Mesenchymal stem cell (in vitro differentiated cells and primary cell): ENCODE measurements around the gene TRAPPC6A.

ENCODE experiments used
- DNase-seq: peaks from one replicate; pipeline ENCODE4 v3.0.0-alpha.2; 2013
- H2AFZ ChIP-seq: one replicate; pipeline ENCODE4 v1.6.1; 2013; ENCODE audit warnings: low read depth, mild to moderate bottlenecking, control low read depth, inconsistent platforms, low read length, moderate library complexity
- H2AK5ac ChIP-seq: 2 replicates; pipeline ENCODE4 v1.6.1; 2013; ENCODE audit warnings: low read length, moderate library complexity, mild to moderate bottlenecking, inconsistent platforms; ENCODE audit not compliant: severe bottlenecking
- H2BK120ac ChIP-seq: one replicate; pipeline ENCODE4 v1.6.1; 2013; ENCODE audit warnings: low read depth, mild to moderate bottlenecking, inconsistent platforms, low read length, moderate library complexity
- H2BK12ac ChIP-seq, 2 experiments: one replicate each; pipeline ENCODE4 v1.6.1; 2013; ENCODE audit warnings: inconsistent platforms in 2 of 2, low read length in 2 of 2, mild to moderate bottlenecking in 2 of 2, moderate library complexity in 2 of 2, control low read depth in 1 of 2
- H2BK15ac ChIP-seq: one replicate; pipeline ENCODE4 v1.6.1; 2013; ENCODE audit warnings: mild to moderate bottlenecking, low read depth, inconsistent platforms; ENCODE audit not compliant: poor library complexity, severe bottlenecking
- H2BK5ac ChIP-seq: 2 replicates; pipeline ENCODE4 v1.6.1; 2013; ENCODE audit warnings: low read depth, mild to moderate bottlenecking, low read length, control low read depth, inconsistent platforms; ENCODE audit not compliant: poor library complexity, severe bottlenecking
- H3K14ac ChIP-seq, 2 experiments: one replicate each; pipeline ENCODE4 v1.6.1; 2013; ENCODE audit warnings: inconsistent platforms in 2 of 2, low read length in 2 of 2, control low read depth in 1 of 2, mild to moderate bottlenecking in 1 of 2, moderate library complexity in 1 of 2
- H3K18ac ChIP-seq, 2 experiments: one replicate each; pipeline ENCODE4 v1.6.1; 2013; ENCODE audit warnings: inconsistent platforms in 2 of 2, low read length in 2 of 2, control low read depth in 1 of 2, low read depth in 1 of 2, mild to moderate bottlenecking in 1 of 2
- H3K23ac ChIP-seq, 2 experiments: one replicate each; pipeline ENCODE4 v1.6.1; 2013; ENCODE audit warnings: inconsistent platforms in 2 of 2, low read length in 2 of 2, mild to moderate bottlenecking in 2 of 2, moderate library complexity in 2 of 2, control low read depth in 1 of 2
- H3K27ac ChIP-seq: 2 replicates; pipeline ENCODE4 v1.5.1; 2013; ENCODE audit warnings: mild to moderate bottlenecking, moderate library complexity, low read length, control low read depth, inconsistent platforms; ENCODE audit not compliant: poor library complexity, severe bottlenecking
- H3K27me3 ChIP-seq, 2 experiments: 2 replicates each; pipeline versions ENCODE4 v1.6.1 to v1.7.0; 2013; ENCODE audit warnings: low read length in 2 of 2, mild to moderate bottlenecking in 2 of 2, moderate library complexity in 2 of 2, control low read depth in 1 of 2, inconsistent platforms in 1 of 2; ENCODE audit not compliant: control insufficient read depth in 1 of 2, insufficient read depth in 1 of 2
- H3K36me3 ChIP-seq, 2 experiments: 2 replicates each; pipeline versions ENCODE4 v1.6.1 to v1.7.0; 2013; ENCODE audit warnings: low read length in 2 of 2, control low read depth in 1 of 2, inconsistent platforms in 1 of 2, low read depth in 1 of 2, mild to moderate bottlenecking in 1 of 2; ENCODE audit not compliant: insufficient read depth in 2 of 2, control insufficient read depth in 1 of 2
- H3K4ac ChIP-seq, 2 experiments: one replicate each; pipeline ENCODE4 v1.6.1; 2013; ENCODE audit warnings: inconsistent platforms in 2 of 2, low read length in 2 of 2, mild to moderate bottlenecking in 2 of 2, moderate library complexity in 2 of 2, control low read depth in 1 of 2, low read depth in 1 of 2
- H3K4me1 ChIP-seq: 2 replicates; pipeline ENCODE4 v1.6.1; 2013; ENCODE audit warnings: low read depth, low read length, control low read depth; ENCODE audit not compliant: control insufficient read depth, insufficient read depth
- H3K4me2 ChIP-seq: 2 replicates; pipeline ENCODE4 v1.6.1; 2013; ENCODE audit warnings: low read length, mild to moderate bottlenecking, inconsistent platforms; ENCODE audit not compliant: poor library complexity, severe bottlenecking
- H3K4me3 ChIP-seq, 2 experiments: 2 replicates each; pipeline versions ENCODE4 v1.5.1 to v1.7.0; 2013; ENCODE audit warnings: low read length in 2 of 2, mild to moderate bottlenecking in 2 of 2, control low read depth in 1 of 2, low read depth in 1 of 2; ENCODE audit not compliant: insufficient read depth in 1 of 2
- H3K79me1 ChIP-seq: replicated peaks from 2 replicates; pipeline ENCODE4 v1.6.1; 2013; ENCODE audit warnings: mild to moderate bottlenecking, control low read depth, low read length, inconsistent platforms; ENCODE audit not compliant: poor library complexity, severe bottlenecking
- H3K9ac ChIP-seq: 2 replicates; pipeline ENCODE4 v1.7.0; 2013; ENCODE audit warnings: mild to moderate bottlenecking, low read length, moderate library complexity
- H3K9me3 ChIP-seq: 2 replicates; pipeline ENCODE4 v1.7.0; 2013; ENCODE audit warnings: mild to moderate bottlenecking, low read length; ENCODE audit not compliant: control insufficient read depth
- H4K8ac ChIP-seq: one replicate; pipeline ENCODE4 v1.6.1; 2013; ENCODE audit warnings: inconsistent platforms, mild to moderate bottlenecking, low read length, moderate library complexity
- H4K91ac ChIP-seq: one replicate; pipeline ENCODE4 v1.6.1; 2013; ENCODE audit warnings: mild to moderate bottlenecking, low read length, inconsistent platforms
- WGBS: methylation state at CpG from one replicate; pipeline ENCODE4 v1.1.7; 2013; ENCODE audit warnings: mixed read lengths; 5-methylcytosine and 5-hydroxymethylcytosine counted together

The TRAPPC6A gene

DNA sequence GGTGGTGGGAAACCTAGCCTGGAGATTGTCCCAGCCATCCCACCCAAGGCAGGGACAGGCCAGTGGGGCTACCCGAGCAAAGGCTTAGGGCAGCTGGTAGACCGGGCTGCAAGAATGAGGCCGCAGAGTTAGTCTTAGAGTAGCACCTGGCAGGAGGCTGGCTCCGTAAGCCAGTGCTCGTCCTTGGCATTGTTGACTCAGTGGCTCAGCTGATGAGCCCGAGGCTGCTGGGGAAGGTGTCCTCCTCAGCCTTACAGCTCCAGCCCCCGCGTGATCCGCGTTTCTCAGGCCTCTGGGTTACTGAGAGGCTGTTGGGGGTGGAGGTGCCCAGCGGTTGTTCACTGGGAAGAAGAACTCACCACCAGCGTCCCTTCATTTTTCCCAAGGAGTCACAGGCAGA is 60.4 kb downstream of the TRAPPC6A start:
- Histone ChIP-seq H3K9me3 (no peaks in the 10 kb centered on the region), H3K36me3 (peaks cover 4 to 24% of the 10 kb centered on the region in 2 experiments), H2BK15ac (no peak overlapping the region), H3K4me1 (peaks cover 32% of the 10 kb centered on the region), H3K4me2 (no peak overlapping the region), H3K27me3 (no peaks in the 10 kb centered on the region), H2BK5ac (no peak overlapping the region), H4K91ac (peak overlapping the region; percentile 18), H3K14ac (no peak overlapping the region), H3K79me1 (peaks cover 65% of the 10 kb centered on the region), H3K27ac (no peak overlapping the region), H3K4me3 (no peak overlapping the region), H3K9ac (no peak overlapping the region), H2AFZ (no peak overlapping the region), H3K23ac (no peak overlapping the region), H2BK12ac (peak overlapping the region in 1 of 2 experiments; percentile 15), H3K18ac (peak overlapping the region in 1 of 2 experiments; percentile 5), H2BK120ac (no peak overlapping the region), H4K8ac (peak overlapping the region; percentile 33), H2AK5ac (no peak overlapping the region), H3K4ac (no peak overlapping the region)
- DNase-seq: no peak
- 87% methylated on average over 12 of the region's 12 CpGs for WGBS

- no peak overlapping the region for H2BK120ac ChIP-seq
- H3K4me2 ChIP-seq: no peak overlapping the region
- no peak overlapping the region for H3K23ac ChIP-seq
- H3K27ac ChIP-seq: no peak overlapping the region
- no peak overlapping the region for H3K14ac ChIP-seq
- peaks cover 4 to 29% of the 10 kb centered on the region in 2 experiments for H3K36me3 ChIP-seq
- no peak overlapping the region for H2AK5ac ChIP-seq
- H2AFZ ChIP-seq: no peak overlapping the region
- no peak overlapping the region for H2BK12ac ChIP-seq
- peaks cover 66% of the 10 kb centered on the region for H3K79me1 ChIP-seq
- H3K9ac ChIP-seq: no peak overlapping the region
- no peak overlapping the region for H2BK5ac ChIP-seq
- no peak overlapping the region for H2BK15ac ChIP-seq
- H3K4me1 ChIP-seq: peaks cover 32% of the 10 kb centered on the region
- peak overlapping the region in 1 of 2 experiments; percentile 5 for H3K18ac ChIP-seq
- no peak overlapping the region for H4K8ac ChIP-seq
- no peak overlapping the region for H3K4me3 ChIP-seq
- H3K4ac ChIP-seq: no peak overlapping the region
- H4K91ac ChIP-seq: peak overlapping the region; percentile 18
- 51% methylated on average over 16 of the region's 16 CpGs for WGBS
- H3K27me3 ChIP-seq: no peaks in the 10 kb centered on the region
- peak; percentile 40 for DNase-seq
- no peaks in the 10 kb centered on the region for H3K9me3 ChIP-seq
Measured at GRCh38 chr19:45117167-45117594, 60.9 kb downstream of the TRAPPC6A start.

GRCh38 chr19:45115809-45116615 is 62.0 kb downstream of the TRAPPC6A start:
- Histone ChIP-seq H3K36me3 (peaks cover 4 to 26% of the 10 kb centered on the region in 2 experiments), H3K9ac (no peak overlapping the region), H4K91ac (no peak overlapping the region), H3K14ac (peak overlapping the region in 1 of 2 experiments; percentile 12), H3K23ac (no peak overlapping the region), H3K9me3 (no peaks in the 10 kb centered on the region), H3K4me3 (no peak overlapping the region), H2BK5ac (no peak overlapping the region), H3K27ac (no peak overlapping the region), H3K27me3 (no peaks in the 10 kb centered on the region), H3K4ac (no peak overlapping the region), H2BK12ac (no peak overlapping the region), H3K4me1 (peaks cover 25% of the 10 kb centered on the region), H2AK5ac (no peak overlapping the region), H4K8ac (no peak overlapping the region), H2BK120ac (no peak overlapping the region), H3K79me1 (peaks cover 57% of the 10 kb centered on the region), H2BK15ac (no peak overlapping the region), H3K4me2 (no peak overlapping the region), H3K18ac (no peak overlapping the region), H2AFZ (no peak overlapping the region)
- 98% methylated on average over 21 of the region's 21 CpGs for WGBS
- DNase-seq: no peak

- no peak overlapping the region for H3K27ac ChIP-seq
- H3K4me3 ChIP-seq: no peak overlapping the region
- H4K91ac ChIP-seq: no peak overlapping the region
- no peak overlapping the region for H2AK5ac ChIP-seq
- peaks cover 0 to 28% of the 10 kb centered on the region in 2 experiments for H3K36me3 ChIP-seq
- no peak overlapping the region for H4K8ac ChIP-seq
- no peak overlapping the region for H3K4ac ChIP-seq
- H3K79me1 ChIP-seq: peaks cover 62% of the 10 kb centered on the region
- H3K4me2 ChIP-seq: no peak overlapping the region
- H3K9ac ChIP-seq: no peak overlapping the region
- no peak overlapping the region for H3K18ac ChIP-seq
- H2BK12ac ChIP-seq: no peak overlapping the region
- no peak overlapping the region for H2BK120ac ChIP-seq
- H3K4me1 ChIP-seq: peaks cover 27% of the 10 kb centered on the region
- H3K9me3 ChIP-seq: no peaks in the 10 kb centered on the region
- no peak overlapping the region for H3K23ac ChIP-seq
- H3K27me3 ChIP-seq: no peaks in the 10 kb centered on the region
- H2BK5ac ChIP-seq: no peak overlapping the region
- WGBS: 97% methylated on average over 3 of the region's 4 CpGs
- DNase-seq: no peak
- H2BK15ac ChIP-seq: no peak overlapping the region
- H3K14ac ChIP-seq: no peak overlapping the region
- H2AFZ ChIP-seq: no peak overlapping the region
Measured at GRCh38 chr19:45114116-45114515, 63.9 kb downstream of the TRAPPC6A start.
